Gastroesophageal sphincter (tissue), 3 donors: ENCODE measurements around the gene CRHR2.

Source experiments
- POLR2A ChIP-seq, 2 donors: fragments of 450-650 bp; IDR thresholded peaks; one replicate each; pipeline ENCODE4 v1.6.1; 2017; ENCODE audit warnings: antibody characterized with exemption in 2 of 2, mild to moderate bottlenecking in 2 of 2, moderate library complexity in 1 of 2
- TF ChIP-seq, protein P1 (sequence below), 4 experiments: fragments of 200-600 bp in 2 of 4; fragments of 450-650 bp in 2 of 4; sonication (generic) in 1 of 4; IDR thresholded peaks; one replicate each; pipeline ENCODE4 v1.5.1; 2017 to 2019; ENCODE audit warnings: antibody characterized with exemption in 4 of 4, mild to moderate bottlenecking in 2 of 4, moderate library complexity in 2 of 4

DNA sequence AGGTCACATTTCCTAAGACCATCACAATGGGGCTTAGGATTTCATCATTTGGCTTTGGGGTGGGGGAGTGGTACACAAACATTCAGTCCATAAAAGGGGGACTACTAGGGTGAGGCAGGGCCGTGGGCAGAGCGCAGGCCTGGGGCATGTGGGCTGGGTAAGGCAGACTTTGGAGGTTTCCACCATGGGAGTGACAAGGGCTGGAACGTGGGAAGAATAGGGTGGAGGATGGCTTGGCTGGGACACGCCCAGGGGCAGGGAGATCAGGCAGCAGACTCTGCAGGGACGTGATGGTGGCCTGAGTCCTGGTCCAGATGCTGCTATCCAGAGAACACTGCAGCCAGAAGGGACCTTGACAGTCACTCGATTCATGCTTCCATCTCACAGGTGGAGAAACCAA, 24.7 kb upstream of the CRHR2 start:
- TF ChIP-seq POLR2A (IDR thresholded peaks at IDR 0.05): no peak
- TF ChIP-seq, protein P1, sequence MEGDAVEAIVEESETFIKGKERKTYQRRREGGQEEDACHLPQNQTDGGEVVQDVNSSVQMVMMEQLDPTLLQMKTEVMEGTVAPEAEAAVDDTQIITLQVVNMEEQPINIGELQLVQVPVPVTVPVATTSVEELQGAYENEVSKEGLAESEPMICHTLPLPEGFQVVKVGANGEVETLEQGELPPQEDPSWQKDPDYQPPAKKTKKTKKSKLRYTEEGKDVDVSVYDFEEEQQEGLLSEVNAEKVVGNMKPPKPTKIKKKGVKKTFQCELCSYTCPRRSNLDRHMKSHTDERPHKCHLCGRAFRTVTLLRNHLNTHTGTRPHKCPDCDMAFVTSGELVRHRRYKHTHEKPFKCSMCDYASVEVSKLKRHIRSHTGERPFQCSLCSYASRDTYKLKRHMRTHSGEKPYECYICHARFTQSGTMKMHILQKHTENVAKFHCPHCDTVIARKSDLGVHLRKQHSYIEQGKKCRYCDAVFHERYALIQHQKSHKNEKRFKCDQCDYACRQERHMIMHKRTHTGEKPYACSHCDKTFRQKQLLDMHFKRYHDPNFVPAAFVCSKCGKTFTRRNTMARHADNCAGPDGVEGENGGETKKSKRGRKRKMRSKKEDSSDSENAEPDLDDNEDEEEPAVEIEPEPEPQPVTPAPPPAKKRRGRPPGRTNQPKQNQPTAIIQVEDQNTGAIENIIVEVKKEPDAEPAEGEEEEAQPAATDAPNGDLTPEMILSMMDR (IDR thresholded peaks at IDR 0.05): no peak
